Upper lobe of left lung (tissue), 4 donors: ENCODE data around the gene ZMAT3.

Experiments used
- CTCF ChIP-seq, 6 experiments: fragments of 450-650 bp in 4 of 6; fragments of 200-600 bp in 2 of 6; sonication (generic) in 2 of 6; IDR thresholded peaks; one replicate each; pipeline ENCODE4 v1.5.1; 2016 to 2019; ENCODE audit warnings: antibody characterized with exemption in 6 of 6
- EP300 ChIP-seq, 4 donors: sonication (generic); formaldehyde crosslinking; IDR thresholded peaks; one replicate each; pipeline ENCODE4 v1.5.1; 2017; ENCODE audit warnings: antibody characterized with exemption in 4 of 4, control low read depth in 2 of 4
- POLR2A ChIP-seq, 4 donors: fragments of 450-650 bp; IDR thresholded peaks; one replicate each; pipeline ENCODE4 v1.5.1; 2016 to 2017; ENCODE audit warnings: antibody characterized with exemption in 4 of 4, mild to moderate bottlenecking in 2 of 4
- POLR2AphosphoS5 ChIP-seq, 2 donors: sonication (generic); formaldehyde crosslinking; IDR thresholded peaks; one replicate each; pipeline ENCODE4 v1.5.1; 2017; ENCODE audit warnings: antibody characterized with exemption in 2 of 2

GRCh38 chr3:179082416-179082815 lies 10.8 kb upstream of the ZMAT3 start:
- no peak for TF ChIP-seq CTCF (IDR thresholded peaks at IDR 0.05)
- TF ChIP-seq POLR2A (IDR thresholded peaks at IDR 0.05): no peak
- TF ChIP-seq POLR2AphosphoS5 (IDR thresholded peaks at IDR 0.05): no peak
- no peak for TF ChIP-seq EP300 (IDR thresholded peaks at IDR 0.05)
